ENCODE data around the gene TFAP2A.

GRCh38 chr6:10409233-10409721 lies 5.6 kb downstream of the TFAP2A start:
- TF ChIP-seq CTCF (IDR thresholded peaks at IDR 0.05; ENCODE audit: low read length) (no peak), EZH2 (IDR thresholded peaks at IDR 0.05; ENCODE audit: borderline replicate concordance, low read length) (no peak)
